ENCODE measurements around the gene RNF5.

RNF5 gene

GRCh38 chr6:32213649-32214048 lies 35.4 kb downstream of the RNF5 start:
- DNase-seq, result no peak

GRCh38 chr6:32214126-32214525 lies 35.9 kb downstream of the RNF5 start:
- no peak for DNase-seq

GRCh38 chr6:32215617-32216016 lies 37.4 kb downstream of the RNF5 start:
- no peak for DNase-seq

GRCh38 chr6:32216285-32216684 lies 38.1 kb downstream of the RNF5 start:
- no peak for DNase-seq

DNA sequence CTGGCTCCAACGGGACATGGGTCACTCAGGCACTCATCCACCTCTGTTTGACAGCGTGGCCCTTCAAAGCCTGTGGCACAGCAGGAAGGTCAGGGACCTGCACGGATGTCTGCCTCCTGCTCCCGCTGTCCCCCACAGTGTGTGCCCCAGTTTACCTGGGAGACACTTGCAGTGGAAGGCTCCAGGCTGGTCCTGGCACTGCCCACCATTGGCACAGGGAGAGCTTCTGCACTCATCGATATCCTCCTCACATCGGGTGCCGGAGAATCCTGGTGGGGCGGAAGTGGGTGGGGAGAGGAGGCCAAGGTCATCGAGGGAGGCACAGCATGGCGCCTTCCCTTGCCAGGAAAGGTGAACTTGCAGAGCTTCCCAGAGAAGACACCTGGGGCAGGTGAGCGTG lies 38.8 kb downstream of the RNF5 start:
- no peak for DNase-seq

GRCh38 chr6:32218167-32218566 lies 40.0 kb downstream of the RNF5 start:
- no peak for DNase-seq

- no peak for DNase-seq
These were observed 41.8 kb downstream of the RNF5 start for GRCh38 chr6:32220021-32220420.

DNA sequence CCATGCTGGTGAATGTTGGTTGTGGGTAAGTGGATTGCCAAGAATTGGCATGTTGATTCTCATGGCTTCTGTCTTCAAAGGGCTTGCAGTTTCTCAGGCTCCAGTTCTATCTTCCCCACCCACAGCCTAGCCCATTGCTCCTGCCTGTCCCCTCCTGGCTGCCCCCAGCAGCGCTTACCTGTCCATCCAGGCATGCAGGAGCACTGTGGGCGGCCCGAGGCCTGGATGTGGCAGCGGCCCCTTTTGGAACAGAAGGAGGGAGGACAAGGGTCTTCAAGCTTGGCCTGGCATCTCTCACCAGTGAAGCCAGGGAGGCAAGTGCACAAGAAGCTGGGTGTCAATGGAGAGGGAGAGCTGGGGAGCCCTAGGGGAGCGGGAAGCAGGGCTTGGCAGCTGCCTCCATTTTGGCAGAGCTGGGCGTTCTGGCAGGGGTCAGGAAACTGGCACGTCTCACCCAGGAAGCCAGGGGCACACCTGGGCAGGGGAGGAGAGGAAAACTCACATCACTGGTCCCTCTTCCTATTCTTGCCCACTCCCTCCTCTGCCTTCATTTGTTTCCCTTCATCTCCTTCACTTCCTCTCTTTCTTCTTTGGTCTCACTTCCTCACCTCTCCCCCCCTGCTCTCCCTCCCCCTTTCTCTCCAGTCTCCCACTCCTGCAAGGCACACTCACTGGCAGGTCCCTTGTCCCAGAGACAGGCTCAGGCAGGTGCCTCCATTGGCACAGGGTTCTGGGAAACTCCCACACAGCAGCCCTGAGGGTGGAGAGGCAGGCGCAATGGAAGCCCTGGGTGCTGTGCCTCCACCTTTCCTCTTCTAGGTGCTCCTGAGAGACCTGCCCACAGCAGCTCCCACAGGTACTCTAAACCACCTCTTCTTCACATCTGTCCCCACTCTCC lies 44.4 kb downstream of the RNF5 start:
- no peak for DNase-seq

- DNase-seq, result no peak
These were observed 45.3 kb downstream of the RNF5 start, which contains the start of gene NOTCH4 for GRCh38 chr6:32223258-32224235. Gene NOTCH4, minus strand, starts transcription at chr6:32224067. Its CDS starts 139 bp downstream, at chr6:32223928.

DNA sequence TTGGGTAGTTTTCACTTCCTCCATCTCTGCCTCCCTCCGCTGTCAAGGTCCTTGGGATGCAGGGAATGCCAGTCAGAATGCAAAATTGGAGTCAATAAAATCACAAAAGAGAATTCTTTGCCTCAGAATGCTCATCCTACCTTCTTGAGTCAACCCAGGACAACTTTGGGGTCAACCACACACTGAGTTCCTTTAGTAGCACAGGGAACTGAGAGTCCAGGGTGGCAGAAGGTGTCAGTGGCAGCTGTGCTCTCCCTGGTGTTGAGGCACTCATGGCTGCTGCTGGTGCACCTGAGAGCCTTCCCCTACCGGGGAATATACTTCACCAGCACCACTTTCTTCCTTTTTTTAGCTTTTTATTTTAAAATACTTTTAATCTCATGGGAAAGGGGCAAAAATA lies 46.5 kb downstream of the RNF5 start:
- DNase-seq, result no peak

- no peak for DNase-seq
These were observed 48.2 kb downstream of the RNF5 start for GRCh38 chr6:32226434-32226833.

Data from amniotic stem cell (primary cell).